Endothelial cell of umbilical vein (primary cell): ENCODE results near the gene LPAR5.

Source experiments
- POLR2A ChIP-seq: IDR thresholded peaks from 2 replicates; pipeline ENCODE4 v1.6.1; 2012; ENCODE audit warnings: low read depth, mild to moderate bottlenecking, control low read depth, low read length
- POLR2AphosphoS5 ChIP-seq: IDR thresholded peaks from 2 replicates; pipeline ENCODE4 v1.6.1; 2012; ENCODE audit warnings: low read depth, mild to moderate bottlenecking, control low read depth, low read length, moderate library complexity; ENCODE audit not compliant: insufficient read depth
- TF ChIP-seq, protein P1 (sequence below), 2 donors: IDR thresholded peaks; 1 replicate in 1 of 2; 2 replicates in 1 of 2; pipeline ENCODE4 v1.5.1; 2011; ENCODE audit warnings: low read length in 2 of 2, mild to moderate bottlenecking in 2 of 2, moderate library complexity in 2 of 2, control low read depth in 1 of 2, inconsistent platforms in 1 of 2, low read depth in 1 of 2; ENCODE audit not compliant: insufficient read depth in 1 of 2; ENCODE audit errors: extremely low read depth in 1 of 2

DNA sequence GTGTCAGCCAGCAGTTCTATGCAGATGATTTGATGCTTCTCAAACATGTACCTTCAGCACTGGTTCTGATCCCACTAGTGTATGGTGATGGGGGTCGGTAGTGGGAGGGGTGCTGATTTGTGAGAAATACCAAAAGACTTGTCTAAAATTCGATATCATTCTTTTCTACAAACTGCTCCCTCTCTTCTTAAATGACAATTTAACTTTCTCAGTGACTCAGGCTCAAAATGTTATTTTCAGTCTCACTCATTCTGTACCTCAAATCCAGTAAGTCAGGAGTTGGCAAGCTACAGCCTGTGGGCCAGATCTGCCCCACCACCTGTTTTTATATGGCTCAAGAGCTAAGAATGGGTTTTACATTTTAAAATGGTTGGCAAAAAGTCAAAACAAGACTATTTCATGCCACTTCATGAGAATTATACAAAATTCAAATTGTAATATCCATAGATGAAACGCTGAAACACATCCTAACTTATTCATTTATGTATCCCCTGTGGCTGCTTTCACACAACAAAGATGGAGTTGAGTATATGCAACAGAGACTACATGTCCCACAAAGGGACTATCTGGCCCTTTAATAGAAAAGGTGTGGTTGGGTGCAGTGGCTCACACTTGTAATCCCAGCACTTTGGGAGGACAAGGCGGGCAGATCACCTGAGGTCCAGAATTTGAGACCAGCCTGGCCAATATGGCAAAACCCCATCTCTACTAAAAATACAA is 61.0 kb downstream of the LPAR5 start:
- TF ChIP-seq, protein P1, sequence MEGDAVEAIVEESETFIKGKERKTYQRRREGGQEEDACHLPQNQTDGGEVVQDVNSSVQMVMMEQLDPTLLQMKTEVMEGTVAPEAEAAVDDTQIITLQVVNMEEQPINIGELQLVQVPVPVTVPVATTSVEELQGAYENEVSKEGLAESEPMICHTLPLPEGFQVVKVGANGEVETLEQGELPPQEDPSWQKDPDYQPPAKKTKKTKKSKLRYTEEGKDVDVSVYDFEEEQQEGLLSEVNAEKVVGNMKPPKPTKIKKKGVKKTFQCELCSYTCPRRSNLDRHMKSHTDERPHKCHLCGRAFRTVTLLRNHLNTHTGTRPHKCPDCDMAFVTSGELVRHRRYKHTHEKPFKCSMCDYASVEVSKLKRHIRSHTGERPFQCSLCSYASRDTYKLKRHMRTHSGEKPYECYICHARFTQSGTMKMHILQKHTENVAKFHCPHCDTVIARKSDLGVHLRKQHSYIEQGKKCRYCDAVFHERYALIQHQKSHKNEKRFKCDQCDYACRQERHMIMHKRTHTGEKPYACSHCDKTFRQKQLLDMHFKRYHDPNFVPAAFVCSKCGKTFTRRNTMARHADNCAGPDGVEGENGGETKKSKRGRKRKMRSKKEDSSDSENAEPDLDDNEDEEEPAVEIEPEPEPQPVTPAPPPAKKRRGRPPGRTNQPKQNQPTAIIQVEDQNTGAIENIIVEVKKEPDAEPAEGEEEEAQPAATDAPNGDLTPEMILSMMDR (IDR thresholded peaks at IDR 0.05; ENCODE audit: extremely low read depth in 1 of 2, insufficient read depth in 1 of 2, low read depth in 1 of 2, low read length in 2 of 2) = no peak
- TF ChIP-seq POLR2A = no peak
- TF ChIP-seq POLR2AphosphoS5 = no peak
